K562 (cell line): Measurements from ENCODE around the gene C2CD2L. TPM values are rescaled to one million over a fixed set of nuclear protein-coding genes. Genes with fewer than 3 reads are reported as not detected.
A peak's percentile ranks its signal among the peaks of the same experiment; 100 is the strongest.

ENCODE experiments used
- HDAC3 ChIP-seq: fragments of 450-650 bp; IDR thresholded peaks from 2 replicates; pipeline ENCODE4 v1.6.1; 2018; ENCODE audit warnings: borderline replicate concordance, mild to moderate bottlenecking, moderate library complexity; ENCODE audit not compliant: partially characterized antibody
- JUND ChIP-seq, 2 experiments: IDR thresholded peaks; 2 replicates in 1 of 2; 3 replicates in 1 of 2; pipeline ENCODE4 v1.6.1; 2011; ENCODE audit warnings: borderline replicate concordance in 2 of 2, low read depth in 2 of 2, low read length in 2 of 2, improper control_type of control experiment in 1 of 2, missing biosample characterization in 1 of 2, missing genetic modification characterization in 1 of 2, missing genetic modification reagents in 1 of 2
- NFE2 ChIP-seq: IDR thresholded peaks from 2 replicates; pipeline ENCODE4 v1.6.1; 2014; ENCODE audit warnings: antibody characterized with exemption, low read depth
- POLR2AphosphoS2 ChIP-seq: IDR thresholded peaks from 2 replicates; pipeline ENCODE4 v1.6.1; 2012; ENCODE audit warnings: low read length, improper control_type of control experiment
- SIN3A ChIP-seq, 2 experiments: fragments of 150-350 bp in 1 of 2; IDR thresholded peaks; 2 replicates each; pipeline ENCODE4 v1.6.1; 2011 to 2016; ENCODE audit warnings: borderline replicate concordance in 2 of 2, low read depth in 2 of 2, low read length in 2 of 2, mild to moderate bottlenecking in 2 of 2, moderate library complexity in 2 of 2; ENCODE audit not compliant: control insufficient read depth in 1 of 2
- SUPT5H ChIP-seq: fragments of 450-650 bp; IDR thresholded peaks from 2 replicates; pipeline ENCODE4 v1.6.1; 2016
- ZC3H8 ChIP-seq: fragments of 450-650 bp; IDR thresholded peaks from 2 replicates; pipeline ENCODE4 v1.6.1; 2017
- polyA plus RNA-seq, 8 experiments: library from polyadenylated mRNA; depleted of rRNA in 4 of 8; stranded (reverse) in 5 of 8; unstranded in 3 of 8; fragments of >200 nt; fragmentation: Nextera tagmentation in 2 of 8; fragmentation: Illumina TruSeq in 1 of 8; extraction: Ambion mirVana in 2 of 8; extraction: Trizol in 1 of 8; gene quantifications; 2 replicates each; pipeline versions ENCODE4 v1.2.1 to v1.2.3, GENCODE V29; 2011 to 2014; ENCODE audit warnings: inconsistent platforms in 1 of 8, missing spikeins in 1 of 8
- total RNA-seq, 7 experiments: library from RNA; depleted of rRNA in 6 of 7; stranded (reverse); fragments of >200 nt in 6 of 7; fragmentation: Illumina TruSeq in 2 of 7; extraction: Trizol in 2 of 7; gene quantifications; 2 replicates each; pipeline versions ENCODE4 v1.2.1 to v1.2.3, GENCODE V29; 2011 to 2021; ENCODE audit warnings: low replicate concordance in 1 of 7
- TF ChIP-seq, protein P1 (sequence below): fragments of 450-650 bp; formaldehyde crosslinking; IDR thresholded peaks from 2 replicates; pipeline ENCODE4 v1.4.0; 2020; ENCODE audit warnings: mild to moderate bottlenecking, moderate library complexity

The C2CD2L gene
- total and polyA plus RNA-seq, 9 of the 15 experiments (the other 6 are each of a cell fraction or from before 2014, with no cell fraction given): 0.66 to 41.2 (median 14.8) TPM

DNA sequence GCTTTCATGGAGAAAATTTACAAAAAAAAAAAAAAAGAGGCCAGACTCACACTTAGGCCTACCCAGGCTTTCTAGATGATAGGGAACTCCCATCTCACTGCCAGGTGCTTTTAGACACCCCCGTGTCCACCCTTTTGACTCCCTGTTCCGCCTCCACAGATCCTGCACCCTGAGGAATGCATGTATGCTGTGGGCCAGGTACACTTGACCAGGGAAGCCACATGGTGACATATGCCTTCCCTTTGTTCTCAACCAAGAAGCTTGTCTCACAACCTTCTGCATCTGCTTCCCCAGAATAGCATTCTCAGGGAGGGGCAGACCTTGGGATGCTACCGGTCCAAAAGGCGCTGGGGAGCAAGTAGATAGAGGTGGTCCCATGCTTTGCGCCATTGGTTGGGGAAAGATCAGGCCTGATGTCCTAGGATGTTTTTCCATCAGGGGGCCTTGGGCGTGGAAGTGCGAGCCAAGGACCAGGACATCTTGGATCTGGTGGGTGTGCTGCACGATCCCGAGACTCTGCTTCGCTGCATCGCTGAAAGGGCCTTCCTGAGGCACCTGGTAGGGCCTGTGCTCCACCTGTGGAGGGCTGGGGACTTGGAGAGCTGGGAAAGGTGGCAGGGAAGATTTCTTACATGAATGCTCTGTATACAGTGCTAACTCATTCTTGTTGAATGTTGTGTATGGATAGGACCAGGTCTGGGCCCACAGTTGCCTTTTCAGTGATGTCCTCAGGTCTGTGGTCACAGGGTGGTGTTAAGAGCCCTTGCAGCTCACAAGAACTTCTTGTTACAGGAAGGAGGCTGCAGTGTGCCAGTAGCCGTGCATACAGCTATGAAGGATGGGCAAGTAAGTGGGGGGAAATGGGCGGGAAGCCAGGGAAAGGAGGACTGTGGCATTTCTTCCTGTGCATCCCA lies 14.9 kb upstream of the C2CD2L start (continued):
- TF ChIP-seq JUND (IDR thresholded peaks at IDR 0.05; ENCODE audit: borderline replicate concordance, low read depth, low read length): no peak
- 0 out of 3 replicates have a peak, but pooled peaks have one; percentile 17 for TF ChIP-seq JUND (tag; IDR thresholded peaks at IDR 0.05; ENCODE audit: borderline replicate concordance, low read depth, low read length)
- TF ChIP-seq, protein P1, sequence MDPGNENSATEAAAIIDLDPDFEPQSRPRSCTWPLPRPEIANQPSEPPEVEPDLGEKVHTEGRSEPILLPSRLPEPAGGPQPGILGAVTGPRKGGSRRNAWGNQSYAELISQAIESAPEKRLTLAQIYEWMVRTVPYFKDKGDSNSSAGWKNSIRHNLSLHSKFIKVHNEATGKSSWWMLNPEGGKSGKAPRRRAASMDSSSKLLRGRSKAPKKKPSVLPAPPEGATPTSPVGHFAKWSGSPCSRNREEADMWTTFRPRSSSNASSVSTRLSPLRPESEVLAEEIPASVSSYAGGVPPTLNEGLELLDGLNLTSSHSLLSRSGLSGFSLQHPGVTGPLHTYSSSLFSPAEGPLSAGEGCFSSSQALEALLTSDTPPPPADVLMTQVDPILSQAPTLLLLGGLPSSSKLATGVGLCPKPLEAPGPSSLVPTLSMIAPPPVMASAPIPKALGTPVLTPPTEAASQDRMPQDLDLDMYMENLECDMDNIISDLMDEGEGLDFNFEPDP (CRISPR knock-in tag): no peak
- 0 out of 2 replicates have a peak, but pooled peaks have one; percentile 1 for TF ChIP-seq NFE2
- peak; percentile 41; the same call in 1 of the 2 replicates for TF ChIP-seq SUPT5H
- TF ChIP-seq POLR2AphosphoS2: peak; percentile 41; the same call in 1 of the 2 replicates
- TF ChIP-seq ZC3H8: no peak
- peak in 1 of 2 experiments; percentile 32; a peak in 1 of 4 replicates for TF ChIP-seq SIN3A (IDR thresholded peaks at IDR 0.05; ENCODE audit: borderline replicate concordance in 2 of 2, control insufficient read depth in 1 of 2, low read depth in 2 of 2, low read length in 2 of 2)
- TF ChIP-seq HDAC3: peak; percentile 18
